HG03175 (cell line): Measurements from ENCODE around the gene GVQW3.
"Not testable (repeated sequence)": the region's sequence is repeated elsewhere in the genome, so short reads cannot be mapped to it uniquely, and the experiment has no call there.

Experiments
- ATAC-seq: cut with Tn5 transposase; IDR thresholded peaks from one replicate; pipeline ENCODE4 v1.9.1; 2021; ENCODE audit warnings: mild to moderate bottlenecking, moderate library complexity; ENCODE audit not compliant: unreplicated experiment

The GVQW3 gene

DNA sequence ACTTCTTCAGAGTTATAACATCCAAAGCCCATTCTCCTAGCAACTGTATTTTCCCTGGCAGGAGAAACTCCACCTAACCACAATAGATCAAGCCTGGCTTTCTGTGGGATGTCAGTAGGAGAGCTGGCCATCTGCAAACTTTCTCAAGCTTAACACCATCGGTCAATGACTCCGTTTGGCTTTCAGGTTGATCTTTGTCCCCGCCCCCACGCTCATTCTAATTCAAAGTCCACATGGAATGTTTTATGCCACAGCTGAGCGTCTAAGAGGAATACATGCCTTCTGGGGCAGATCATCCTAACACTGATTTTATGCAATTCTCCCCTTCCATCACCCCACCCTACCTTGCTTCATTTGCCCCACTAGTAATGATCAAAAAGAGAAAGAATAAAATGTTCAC is 4.8 kb downstream of the GVQW3 start:
- no peak for ATAC-seq

DNA sequence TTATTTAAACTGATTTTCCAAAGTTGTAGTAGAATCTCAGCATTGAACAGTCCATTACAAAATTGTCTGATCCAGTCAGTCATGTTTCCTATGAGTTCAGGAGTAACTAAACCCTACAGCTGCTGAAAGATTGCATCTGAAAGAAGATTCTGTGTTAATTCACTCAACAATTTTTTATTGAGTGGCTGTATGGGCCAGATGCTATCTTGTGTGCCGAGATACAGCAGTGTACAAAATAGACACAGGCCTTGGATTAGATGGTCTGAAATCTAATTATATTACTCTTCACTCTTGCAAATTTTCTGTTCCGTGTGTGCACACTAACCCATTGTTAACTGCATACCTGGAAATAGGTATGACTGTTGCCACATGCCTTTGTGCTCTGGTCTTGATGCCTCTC is 7.3 kb downstream of the GVQW3 start:
- no peak for ATAC-seq

DNA sequence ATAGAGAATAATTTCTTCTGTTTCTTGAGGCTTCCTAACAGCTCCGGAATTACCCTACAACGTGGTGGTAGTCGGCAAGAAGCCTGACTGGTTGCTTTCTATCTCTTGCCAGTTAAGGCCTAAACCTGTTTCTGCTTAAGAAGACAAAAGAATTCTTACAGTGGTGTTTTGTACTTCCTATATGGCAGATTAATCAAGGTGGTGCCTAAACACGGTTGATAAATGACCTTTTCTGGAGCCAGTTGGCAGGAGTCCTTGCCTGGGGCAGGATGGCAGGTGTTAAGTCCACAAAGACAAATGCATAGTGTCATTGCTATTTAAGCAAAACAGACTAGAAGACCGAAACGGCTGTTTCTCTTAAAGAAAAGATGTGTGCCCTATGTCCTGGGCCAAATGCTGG is 9.9 kb downstream of the GVQW3 start:
- no peak for ATAC-seq

DNA sequence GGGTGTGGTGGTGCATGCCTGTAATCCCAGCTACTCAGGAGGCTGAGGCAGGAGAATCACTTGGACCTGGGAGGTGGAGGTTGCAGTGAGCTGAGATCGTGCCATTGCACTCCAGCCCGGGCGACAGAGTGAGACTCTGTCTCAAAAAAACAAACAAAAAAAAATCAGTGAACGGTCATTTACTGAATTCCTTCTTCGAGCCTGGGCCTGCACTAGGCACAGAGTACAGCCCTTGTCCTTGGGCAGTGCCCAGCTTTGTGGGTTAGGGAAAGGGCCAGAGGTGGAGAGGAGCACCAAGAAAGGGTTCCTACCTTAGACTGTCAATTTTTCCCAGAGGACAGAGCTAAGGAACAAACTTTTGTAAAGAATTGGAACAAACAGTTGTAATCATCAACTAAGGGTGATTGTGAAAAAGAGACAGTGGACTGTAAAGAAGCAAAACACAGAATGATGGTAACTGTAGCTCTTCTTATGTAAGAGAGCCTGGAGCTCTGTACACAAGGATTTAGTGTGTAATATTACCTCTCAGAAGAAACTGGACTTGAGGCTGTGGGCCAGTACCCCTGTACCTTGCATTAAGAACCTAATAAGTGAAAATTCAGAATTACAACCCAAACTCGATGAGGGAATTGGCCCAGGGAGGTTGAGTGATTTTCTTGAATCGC is 10.8 kb downstream of the GVQW3 start:
- ATAC-seq, result no peak

DNA sequence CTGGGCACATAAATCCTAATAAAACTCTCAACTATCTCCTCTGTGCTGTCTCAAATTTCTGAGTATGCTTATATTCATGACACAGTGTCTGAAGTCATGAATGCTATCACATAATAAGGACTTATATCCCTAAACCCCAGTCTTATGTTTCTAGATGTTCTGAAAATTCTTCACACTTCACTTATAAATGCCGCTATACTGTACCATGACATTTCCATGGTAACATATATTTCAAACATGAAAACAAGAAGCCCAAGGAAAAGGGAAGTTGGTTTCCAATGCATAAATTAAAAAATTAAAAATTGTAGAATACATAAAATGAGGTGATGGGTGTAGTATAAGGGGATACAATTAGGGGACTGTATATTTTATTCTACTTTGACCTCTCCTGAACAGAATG is 11.7 kb downstream of the GVQW3 start:
- no peak for ATAC-seq

DNA sequence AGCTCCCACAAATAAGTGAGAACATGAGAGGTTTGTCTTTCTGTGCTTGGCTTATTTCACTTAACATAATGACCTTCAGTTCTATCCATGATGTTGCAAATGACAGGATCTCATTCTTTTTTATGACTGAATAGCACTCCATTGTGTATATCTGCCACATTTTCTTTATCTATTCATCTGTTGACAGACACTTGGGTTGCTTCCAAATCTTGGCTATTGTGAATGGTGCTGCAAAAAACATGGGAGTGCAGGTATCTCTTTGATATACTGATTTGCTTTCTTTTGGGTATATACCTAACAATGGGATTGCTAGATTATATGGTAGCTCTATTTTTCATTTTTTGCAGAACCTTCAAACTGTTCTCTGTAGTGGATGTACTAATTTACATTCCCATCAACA is 13.3 kb downstream of the GVQW3 start:
- no peak for ATAC-seq

DNA sequence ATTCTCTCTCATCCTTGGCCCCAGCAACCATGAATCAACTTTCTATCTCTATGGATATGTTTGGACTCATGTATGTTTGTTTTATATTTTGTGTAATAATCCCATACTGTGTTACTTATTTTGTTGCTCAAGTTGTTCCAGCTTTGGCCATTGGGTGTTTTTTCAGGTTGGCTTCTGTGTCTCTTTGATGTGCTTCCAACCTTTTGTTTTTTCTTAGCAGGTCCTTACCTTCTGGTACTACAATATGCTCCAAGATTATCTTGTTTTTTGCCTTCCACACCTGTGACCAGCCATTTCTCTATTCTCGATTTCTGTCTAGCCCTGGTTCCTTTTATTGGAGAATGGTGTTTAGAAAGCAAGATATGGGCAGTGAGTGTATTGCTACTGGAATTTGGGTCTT is 14.2 kb downstream of the GVQW3 start:
- ATAC-seq, result no peak

DNA sequence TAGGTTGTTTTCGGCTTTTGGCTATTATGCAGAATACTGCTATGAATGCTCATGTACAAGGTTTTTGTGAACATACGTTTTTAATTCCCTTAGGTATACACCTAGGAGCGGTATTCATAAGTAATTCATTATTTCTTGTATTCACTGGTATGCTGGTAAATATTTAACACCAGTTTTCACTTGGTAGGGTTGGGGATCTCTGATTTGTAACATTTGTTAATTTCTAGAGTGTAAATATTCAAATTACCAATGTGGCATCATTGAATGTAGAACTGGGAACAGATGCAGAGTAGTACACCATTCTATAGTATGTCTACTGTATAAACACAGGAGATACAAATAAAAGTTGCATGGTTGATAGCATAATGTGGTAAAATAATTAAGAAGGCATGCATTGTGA is 16.3 kb downstream of the GVQW3 start:
- no peak for ATAC-seq

DNA sequence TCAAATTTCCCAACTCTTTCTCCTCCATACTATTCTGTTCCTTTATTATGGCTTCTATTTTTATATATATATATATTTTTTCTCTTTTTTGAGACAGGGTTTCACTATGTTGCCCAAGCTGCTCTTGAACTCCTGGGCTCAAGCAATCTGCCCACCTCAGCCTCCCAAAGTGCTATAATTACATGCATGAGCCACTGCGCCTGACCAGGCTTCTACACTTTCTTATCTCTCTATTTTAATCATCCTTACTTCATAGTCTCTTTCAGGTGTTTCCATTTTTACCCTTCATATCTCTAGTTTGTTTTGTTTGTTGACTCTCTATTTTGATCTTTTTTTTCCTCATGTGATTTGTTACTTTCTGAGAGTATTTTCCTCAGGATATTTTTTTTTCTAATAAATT is 19.8 kb downstream of the GVQW3 start:
- ATAC-seq, result no peak

DNA sequence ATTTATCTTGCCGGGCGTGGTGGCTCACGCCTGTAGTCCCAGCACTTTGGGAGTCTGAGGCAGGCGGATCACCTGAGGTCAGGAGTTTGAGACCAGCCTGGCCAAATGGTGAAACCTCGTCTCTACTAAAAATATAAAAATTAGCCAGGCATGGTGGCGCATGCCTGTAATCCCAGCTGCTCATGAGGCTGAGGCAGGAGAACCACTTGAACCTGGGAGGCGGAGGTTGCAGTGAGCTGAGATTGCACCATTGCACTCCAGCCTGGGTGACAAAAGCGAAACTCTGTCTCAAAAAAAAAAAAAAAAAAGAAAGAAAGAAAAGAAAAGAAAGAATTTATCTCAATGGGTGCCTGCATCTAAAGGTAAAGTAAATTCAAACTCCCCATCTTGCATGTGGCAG is 20.4 kb downstream of the GVQW3 start:
- not testable (repeated sequence) for ATAC-seq

DNA sequence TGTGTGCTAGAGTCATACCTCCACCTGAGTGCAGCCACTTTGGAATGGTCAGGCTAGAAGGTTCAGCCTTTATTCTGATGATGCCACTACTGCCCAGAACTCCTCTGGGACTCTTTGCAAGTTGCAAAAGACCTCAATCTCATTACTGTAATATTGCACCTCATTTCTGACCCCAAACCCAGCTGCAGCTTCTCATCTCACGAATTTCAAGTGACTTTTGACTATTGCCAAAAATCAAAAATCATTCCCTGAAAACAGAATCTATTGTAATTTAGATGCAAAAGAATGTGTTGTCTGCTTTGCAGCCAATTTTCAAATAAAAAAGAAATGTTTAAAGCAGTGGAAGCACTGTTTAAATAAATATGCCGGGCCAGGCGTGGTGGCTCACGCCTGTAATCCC is 25.2 kb downstream of the GVQW3 start:
- ATAC-seq, result no peak

DNA sequence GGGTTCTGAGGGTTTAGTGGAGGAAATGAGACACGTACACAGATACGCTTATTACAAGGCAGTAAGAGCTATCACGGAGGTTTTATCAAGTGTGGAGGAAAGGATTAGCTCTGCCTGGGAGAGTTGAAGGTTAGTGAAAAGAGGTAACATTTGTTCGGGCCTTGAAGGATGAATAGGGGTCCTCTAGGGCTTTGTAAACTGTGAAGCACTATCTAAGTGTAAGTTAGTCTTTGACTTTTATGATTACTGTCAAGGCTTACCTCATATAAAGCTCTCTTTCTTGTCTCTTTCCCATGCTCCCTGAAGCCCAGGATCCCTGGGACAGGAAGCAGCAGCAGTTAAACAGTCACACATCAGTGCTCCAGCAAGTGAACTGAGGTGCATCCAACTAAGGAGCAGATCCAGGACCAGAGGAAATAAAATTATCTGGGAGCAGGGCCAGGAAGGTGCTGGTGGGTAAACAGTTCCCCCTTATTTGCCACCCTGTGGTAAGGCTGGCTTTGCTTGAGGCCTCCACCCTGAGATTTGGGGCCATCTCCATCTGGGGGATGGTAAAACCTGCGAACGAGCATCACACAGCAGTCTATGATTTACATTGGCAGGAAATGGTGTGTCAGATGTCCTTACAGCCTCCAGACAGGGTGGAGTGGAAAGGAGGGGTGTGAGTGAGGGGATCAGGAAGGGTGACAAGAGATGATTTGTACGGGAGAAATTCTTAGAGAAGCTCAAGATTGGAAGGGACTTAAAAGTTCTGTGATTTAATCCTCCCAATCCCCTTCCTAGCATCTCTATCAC is 27.2 kb downstream of the GVQW3 start:
- ATAC-seq, result no peak

DNA sequence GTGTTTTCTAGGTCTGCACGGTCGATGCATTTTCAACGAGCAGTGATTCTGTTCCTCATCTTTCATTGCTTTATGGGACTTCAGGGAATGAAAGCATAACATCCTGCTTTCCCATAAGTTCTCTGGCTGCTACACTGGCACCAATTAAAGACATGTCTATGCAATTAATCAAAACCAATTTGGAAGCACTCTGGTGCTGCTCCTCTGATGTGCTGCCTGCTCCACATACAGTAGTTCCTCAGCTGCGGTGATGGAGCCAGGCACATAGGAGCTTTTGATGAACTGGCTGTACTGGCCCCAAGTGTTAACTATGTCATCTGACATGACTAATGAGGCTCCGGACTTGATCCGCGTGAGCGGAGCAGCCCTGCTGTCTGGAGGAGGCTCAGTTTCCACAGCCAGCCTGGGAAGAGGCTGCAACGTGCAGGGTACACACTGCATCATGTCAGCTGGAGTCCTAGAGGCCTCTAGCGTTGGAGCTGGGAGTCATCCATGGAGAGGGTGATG is 29.8 kb downstream of the GVQW3 start:
- no peak for ATAC-seq

DNA sequence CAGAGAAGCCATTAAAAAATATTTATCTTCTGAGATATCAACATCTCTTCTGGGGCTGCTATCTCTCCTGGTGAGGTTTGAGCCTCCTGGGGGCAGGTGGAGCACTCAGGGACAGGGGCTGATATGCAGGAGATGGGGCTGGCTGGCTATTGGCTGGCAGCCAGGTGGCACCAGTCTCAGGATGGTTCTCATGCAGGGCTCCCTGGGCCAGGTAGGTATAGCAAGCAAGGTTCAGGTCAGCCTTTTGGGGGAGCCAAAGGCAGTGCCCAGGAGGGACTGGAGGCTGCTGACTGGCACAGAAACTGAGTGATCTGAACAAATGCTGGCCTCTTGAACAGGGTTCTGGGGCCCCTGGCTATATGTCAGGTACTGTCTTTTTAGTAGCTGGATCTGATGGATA is 34.0 kb downstream of the GVQW3 start:
- no peak for ATAC-seq

DNA sequence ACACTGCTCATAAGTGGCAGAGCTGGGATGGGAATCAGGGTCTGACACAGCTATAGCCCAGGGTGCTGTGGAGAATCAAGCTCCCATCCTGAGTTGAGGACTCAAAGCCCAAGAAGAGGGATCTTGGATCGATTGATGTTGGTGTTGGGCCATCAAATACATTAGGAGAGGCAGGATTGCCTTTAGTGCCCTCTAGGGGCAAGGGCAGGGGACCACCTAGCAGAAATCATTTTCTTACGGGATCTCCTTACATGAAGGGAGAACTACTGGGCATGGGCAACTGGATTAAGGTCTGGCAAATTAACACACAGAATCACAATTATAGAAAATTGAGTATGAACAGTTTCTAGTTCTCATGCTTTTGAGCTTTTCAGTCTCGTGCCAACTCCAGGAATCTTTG is 38.8 kb downstream of the GVQW3 start:
- no peak for ATAC-seq

DNA sequence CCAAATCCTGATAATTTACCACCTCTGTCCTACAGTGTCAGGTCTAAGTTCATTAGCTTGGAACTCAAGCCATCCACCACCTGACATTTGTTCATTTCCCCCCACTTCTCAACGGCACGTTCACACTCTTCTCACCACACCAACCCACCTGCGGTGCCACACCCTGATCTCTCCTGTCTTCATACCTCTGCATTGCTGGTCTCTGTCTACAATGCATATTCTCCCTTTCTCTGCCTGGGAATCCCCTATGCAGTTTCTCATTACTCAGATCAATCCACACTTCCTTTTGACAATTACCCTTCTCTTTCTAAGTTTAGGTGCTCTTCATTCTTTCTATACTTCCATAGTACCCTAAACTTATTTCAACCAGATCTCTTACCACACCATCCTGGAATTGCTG is 43.3 kb downstream of the GVQW3 start:
- ATAC-seq, result no peak

DNA sequence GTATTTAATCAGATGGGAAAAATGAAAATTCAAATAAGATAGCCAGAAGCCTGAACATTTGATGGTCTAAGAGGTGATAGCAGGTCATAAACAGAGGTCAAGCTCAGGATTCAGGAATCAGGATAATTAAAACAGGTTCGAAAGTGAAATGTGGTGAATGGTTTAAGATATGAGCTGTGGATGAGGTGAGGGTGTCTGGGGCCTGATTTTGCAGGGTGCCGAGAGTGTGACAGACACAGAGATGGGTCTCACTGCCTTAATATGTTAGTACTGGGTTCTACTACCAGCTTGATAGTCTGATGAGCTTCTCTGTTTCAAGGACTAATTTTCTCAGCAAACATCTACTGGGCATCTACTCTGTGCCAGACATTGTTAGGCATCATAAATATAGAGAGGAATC is 43.8 kb downstream of the GVQW3 start:
- ATAC-seq, result no peak

DNA sequence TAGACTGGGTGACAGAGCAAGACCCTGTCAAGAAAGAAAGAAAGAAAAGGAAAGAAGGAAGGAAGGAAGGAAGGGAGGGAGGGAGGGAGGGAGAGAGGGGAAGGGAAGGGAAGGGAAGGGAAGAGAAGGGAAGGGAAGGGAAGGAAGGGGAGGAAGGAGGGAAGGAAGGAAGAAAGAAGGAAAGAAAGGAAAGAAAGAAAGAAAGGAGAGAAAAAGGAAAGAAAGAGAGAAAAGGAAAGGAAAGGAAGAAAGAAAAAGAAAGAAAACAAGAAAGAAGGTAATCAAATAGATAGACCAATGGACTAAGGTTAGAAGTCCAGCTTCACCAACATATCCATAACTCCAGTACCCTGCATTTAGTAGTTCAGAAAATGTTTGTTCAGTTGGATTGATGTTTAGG is 45.5 kb downstream of the GVQW3 start:
- no peak for ATAC-seq

DNA sequence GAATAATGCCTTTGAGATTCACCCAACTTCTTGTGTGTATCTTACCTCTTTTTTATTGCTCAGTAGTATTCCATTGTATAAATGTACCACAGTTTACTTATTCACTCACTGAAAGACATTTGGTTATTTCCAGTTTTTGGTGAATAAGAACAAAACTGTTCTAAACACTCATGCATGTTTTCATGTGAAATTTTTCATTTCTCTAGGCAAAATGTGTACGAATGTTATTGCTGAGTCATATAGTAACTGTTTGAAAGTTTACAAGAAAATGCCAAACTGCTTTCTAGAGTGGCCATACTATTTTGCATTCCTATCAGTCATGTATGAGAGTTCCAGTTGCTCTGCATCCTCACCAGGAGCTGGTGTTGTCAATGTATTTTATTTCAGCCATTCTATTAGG is 54.9 kb downstream of the GVQW3 start:
- no peak for ATAC-seq

DNA sequence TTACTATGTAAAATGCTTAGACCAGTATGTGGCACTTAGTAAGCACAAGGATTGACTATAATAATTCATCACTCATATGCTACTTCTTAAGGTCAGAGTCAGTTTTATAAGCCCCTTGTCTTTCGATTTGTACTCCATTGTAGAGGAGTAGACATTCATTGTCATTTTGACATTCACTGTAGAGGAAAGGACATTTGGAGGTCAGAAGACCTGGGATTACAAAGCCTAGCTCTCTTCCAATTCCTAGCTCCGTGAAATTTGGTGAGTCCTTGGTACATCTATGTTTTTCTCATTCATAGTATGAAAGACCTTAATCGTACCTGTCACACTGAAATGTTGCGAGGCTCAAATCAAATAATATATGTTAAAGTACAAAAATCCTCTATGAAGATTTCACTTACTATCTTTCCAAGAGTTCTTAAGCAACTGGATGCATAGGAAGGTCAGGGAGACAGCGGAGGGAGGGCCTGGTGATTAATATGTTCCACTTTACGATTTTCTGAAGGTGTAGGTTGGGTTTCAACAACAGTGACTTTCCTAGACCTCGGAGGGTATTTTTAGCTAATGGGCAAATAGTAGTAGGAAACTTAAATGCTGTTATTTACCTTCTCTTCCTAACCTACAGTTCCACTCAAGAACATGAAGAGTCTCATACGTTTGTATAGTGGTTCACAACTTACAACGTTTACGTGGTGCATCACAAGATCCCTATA is 62.3 kb downstream of the GVQW3 start:
- no peak for ATAC-seq

DNA sequence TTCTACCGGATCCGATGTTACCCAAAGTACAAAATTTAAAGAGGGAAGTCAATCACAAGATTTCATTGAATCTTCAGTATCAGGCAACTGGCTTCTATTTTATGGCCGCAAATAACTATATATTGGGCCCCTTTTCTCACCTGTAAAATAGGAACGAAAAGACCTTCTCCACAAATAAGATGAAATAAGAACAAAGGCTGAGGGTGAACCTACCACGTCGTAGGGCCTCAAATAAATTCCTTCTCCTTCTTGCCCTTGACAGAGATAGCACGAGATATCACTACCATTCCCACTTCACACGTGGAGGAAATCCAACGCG is 62.9 kb downstream of the GVQW3 start:
- no peak for ATAC-seq
